Measurements from ENCODE around the gene LRIF1. TPM values are rescaled to one million over a fixed set of nuclear protein-coding genes. Genes with fewer than 3 reads are reported as not detected.
A peak's percentile ranks its signal among the peaks of the same experiment; 100 is the strongest.
"Not testable (repeated sequence)": the region's sequence is repeated elsewhere in the genome, so short reads cannot be mapped to it uniquely, and the experiment has no call there.

Gene LRIF1, protein sequence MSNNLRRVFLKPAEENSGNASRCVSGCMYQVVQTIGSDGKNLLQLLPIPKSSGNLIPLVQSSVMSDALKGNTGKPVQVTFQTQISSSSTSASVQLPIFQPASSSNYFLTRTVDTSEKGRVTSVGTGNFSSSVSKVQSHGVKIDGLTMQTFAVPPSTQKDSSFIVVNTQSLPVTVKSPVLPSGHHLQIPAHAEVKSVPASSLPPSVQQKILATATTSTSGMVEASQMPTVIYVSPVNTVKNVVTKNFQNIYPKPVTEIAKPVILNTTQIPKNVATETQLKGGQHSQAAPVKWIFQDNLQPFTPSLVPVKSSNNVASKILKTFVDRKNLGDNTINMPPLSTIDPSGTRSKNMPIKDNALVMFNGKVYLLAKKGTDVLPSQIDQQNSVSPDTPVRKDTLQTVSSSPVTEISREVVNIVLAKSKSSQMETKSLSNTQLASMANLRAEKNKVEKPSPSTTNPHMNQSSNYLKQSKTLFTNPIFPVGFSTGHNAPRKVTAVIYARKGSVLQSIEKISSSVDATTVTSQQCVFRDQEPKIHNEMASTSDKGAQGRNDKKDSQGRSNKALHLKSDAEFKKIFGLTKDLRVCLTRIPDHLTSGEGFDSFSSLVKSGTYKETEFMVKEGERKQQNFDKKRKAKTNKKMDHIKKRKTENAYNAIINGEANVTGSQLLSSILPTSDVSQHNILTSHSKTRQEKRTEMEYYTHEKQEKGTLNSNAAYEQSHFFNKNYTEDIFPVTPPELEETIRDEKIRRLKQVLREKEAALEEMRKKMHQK
- total RNA-seq (ENCODE audit: insufficient read depth, low replicate concordance) = 13.7 TPM

DNA sequence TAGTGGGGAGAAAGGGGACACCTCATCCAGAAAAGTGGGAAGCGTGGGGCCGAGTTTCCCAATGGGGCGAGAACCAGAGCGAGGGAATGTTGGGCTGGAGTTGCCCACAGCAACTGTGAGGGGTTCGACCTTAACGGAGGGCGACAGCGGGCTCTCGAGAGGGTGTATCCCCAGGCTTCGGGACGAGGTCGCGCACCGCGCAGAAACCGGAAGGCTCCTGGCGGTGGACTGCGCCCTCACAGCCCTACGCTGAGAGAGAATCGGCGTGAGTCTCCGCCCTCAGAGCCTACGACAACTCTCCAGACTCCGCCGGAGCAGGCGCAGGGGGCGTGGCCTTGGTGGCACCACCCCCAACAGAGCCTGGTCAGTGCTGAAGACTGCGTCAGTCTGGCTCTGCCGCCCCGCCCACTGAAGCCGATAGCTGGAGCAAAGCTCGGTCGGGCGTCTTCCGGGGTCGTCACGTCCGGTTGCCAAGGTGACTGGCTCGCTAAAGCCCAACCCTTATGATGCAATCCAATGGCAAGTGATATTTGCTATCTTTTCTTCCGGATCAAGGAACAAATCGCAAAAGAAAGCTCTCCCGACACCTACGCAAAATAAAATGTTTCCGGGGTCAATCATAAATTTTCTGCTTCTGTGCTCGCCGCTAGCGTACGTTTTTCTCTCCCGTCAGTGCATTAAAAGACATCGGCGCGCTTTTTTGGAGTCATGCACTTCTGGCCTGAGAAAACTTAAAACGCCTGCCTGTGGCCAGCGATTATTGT is at the start of gene LRIF1:
Gene LRIF1, minus strand, starts transcription at position 232 of the 764 bp plus-strand sequence. CDS start 234 bp downstream, outside the sequence.
- peak; percentile 99 for DNase-seq (ENCODE audit: low spot score)

DNA sequence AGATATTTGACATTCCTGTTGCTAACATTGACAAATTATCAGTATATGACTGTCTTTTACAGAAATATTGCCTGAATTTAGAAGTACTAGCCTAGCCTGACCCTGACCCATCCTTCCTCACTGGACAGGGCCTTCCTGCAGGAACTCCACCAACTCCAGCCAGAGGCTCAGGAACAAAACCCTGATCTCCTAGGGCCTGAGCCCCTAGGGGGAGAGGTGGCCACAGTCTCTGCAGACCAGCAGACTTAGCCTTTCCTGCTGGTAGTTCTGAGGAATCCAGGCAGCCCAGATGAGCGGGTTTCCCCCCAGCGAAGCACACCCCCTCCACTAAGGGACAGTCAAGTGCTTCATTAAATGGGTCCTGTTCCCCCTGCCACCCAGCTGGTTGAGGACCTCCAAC is 44.3 kb upstream of the LRIF1 start:
- DNase-seq (ENCODE audit: low spot score) = no peak

DNA sequence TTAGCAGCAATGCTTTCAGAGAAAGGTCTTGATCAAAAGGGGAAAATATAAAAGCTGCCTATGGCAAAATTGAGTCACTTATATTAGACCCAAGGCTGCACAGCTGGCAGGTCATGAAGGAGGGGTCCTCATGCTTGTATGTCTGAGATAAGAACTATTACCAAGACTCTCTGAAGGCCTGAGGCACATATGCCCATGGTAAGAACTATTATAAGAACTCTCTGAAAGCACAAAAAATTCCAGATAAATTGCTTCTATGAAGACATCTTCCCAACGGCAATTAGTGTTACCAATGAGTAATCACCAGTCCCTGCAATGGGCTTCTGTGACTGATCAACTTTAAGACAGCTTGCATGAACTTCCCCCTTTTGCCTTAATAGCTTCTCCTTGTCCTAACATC is 42.8 kb upstream of the LRIF1 start:
- DNase-seq (ENCODE audit: low spot score) = no peak

DNA sequence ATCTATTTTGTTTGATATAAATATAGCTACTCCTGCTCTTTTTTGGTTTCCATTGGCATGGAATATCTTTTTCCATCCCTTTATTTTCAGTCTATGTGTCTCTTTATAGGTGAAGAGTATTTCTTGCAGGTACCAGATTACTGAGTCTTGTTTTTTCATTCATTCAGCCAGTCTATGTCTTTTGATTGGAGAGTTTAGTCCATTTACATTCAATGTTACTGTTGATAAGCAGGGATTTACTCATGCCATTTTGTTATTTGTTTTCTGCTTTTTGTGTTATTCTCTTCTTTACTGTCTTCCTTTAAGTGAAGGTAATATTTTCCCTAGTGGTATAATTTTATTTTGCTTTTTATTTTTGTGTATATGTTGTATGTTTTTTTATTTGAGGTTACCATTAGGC is 35.9 kb upstream of the LRIF1 start:
- DNase-seq (ENCODE audit: low spot score) = not testable (repeated sequence)

DNA sequence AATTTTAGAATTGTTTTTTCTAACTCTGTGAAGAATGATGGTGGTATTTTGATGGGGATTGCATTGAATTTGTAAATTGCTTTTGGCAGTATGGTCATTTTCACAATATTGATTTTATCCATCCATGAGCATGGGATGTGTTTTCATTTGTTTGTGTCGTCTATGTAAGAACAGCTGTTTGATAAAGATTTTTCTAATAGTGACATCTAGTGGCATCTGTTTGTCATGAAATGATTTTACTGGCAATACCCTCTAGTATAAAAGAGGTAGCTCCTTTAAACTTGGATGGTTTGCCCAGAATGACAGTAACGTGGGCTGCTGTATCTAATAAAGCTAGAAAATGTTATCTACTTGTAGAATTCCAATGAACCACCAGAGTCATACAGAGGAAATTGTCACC is 28.6 kb upstream of the LRIF1 start:
- not testable (repeated sequence) for DNase-seq (ENCODE audit: low spot score)

DNA sequence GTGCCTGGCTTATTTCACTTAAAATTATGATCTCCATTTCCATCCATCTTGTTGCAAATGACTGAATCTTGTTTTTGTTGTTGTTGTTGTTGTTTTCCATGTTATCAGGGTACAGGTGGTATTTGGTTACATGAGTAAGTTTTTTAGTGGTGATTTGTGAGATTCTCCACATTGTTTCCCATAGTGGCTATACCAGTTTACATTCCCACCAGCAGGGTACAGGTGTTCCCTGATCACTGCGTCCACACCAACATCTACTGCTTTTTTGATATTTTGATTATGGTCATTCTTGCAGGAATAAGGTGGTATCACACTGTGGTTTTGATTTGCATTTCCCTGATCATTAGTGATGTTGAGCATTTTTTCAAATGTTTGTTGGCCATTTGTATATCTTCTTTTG is 27.6 kb upstream of the LRIF1 start:
- DNase-seq (ENCODE audit: low spot score) = not testable (repeated sequence)

DNA sequence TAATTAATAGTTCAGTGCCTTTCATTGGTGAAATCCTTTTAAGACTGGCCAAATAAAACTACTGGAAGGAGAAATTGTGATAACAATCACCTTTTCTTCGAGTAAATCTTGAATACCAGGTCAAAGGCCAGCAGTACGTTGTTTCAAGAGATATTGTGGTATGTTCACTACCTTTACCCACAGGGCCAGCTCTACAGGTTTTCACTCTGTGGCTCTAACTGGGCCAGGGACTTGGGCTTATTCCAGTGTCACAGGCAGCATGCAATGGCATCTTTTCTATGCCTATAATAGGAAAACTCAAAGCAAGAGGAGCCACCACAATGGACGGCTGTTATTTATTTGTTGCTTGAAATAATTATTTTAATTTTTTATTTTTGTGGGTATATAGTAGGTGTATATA is 26.8 kb upstream of the LRIF1 start:
- DNase-seq (ENCODE audit: low spot score) = no peak

DNA sequence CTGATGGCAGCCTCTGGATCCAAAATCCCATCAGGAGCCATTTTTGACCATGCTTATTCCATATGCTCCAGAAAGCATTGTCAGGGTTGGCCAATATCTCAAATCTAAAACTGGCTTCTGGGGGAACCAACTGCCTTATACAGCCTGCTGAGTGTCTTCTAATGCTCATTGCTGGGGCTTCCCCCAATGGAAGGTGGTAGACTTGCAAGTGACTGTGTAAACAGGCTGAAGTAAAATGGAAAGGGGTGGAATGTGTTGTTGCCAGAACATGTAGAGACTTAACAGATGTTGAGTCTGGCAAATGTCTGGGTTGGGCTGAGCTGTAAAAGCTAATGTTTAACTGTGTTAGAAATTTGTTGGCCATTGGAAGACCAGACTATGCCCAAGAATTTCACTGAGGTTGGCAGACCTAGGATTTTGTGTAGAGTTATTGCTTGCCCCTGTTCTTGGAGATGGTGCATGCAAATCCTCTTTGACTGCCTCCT is 22.7 kb upstream of the LRIF1 start:
- no peak for DNase-seq (ENCODE audit: low spot score)

DNA sequence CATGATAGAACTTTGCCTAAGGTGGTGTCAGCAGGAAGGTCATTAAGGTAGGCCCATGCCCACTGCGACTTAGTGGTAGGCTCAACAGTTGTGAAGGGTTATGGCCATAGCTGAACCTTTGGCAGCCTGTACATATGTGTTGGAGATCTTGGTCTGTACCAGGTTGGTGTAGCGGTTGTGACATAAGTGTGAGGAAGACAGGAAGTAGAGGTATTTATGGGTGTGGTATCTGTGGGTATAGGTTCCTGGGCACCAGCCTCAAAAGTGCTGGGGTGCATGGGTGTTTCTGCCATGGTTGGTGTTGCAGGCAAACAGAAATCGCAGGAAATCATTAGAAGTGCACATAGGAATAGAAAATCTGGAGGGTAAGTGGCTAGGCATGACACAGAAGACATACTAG is 18.6 kb upstream of the LRIF1 start:
- DNase-seq (ENCODE audit: low spot score) = no peak

DNA sequence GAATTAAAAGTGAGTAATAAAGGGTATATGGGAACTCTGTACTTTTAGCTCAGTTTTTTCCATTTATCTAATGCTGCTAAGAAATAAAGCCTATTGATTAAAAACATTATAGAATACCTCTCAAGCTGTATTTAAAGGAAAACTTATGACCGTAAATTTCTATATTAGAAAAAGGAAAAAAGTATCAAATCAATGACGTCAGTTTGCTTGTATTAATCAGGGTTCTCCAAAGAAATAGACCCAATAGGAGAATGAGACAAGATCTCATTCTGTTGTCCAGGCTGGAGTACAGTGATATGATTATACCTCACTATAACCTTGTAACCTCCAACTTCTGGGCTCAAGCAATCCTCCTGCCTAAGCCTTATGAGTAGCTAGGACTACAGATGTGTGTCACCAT is 15.4 kb upstream of the LRIF1 start:
- no peak for DNase-seq (ENCODE audit: low spot score)

DNA sequence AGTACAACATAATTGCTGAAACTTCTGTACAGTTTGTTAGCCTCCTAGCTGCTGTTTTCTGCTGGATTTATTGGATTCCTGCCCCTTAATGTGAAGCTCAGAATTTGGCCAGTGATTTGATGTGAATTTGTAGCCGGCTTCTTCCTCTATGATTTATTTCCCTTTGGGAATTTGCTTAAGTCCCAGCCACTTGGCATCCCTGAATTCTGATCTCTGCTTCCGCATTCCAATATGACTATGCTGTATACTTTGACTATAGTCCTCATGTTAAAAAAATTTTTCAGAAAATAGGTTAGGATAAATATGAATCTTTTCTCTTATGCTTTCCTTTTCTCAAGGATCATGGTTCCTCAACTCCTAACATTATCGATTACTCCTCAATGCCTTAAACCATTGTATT is 12.4 kb upstream of the LRIF1 start:
- no peak for DNase-seq (ENCODE audit: low spot score)

DNA sequence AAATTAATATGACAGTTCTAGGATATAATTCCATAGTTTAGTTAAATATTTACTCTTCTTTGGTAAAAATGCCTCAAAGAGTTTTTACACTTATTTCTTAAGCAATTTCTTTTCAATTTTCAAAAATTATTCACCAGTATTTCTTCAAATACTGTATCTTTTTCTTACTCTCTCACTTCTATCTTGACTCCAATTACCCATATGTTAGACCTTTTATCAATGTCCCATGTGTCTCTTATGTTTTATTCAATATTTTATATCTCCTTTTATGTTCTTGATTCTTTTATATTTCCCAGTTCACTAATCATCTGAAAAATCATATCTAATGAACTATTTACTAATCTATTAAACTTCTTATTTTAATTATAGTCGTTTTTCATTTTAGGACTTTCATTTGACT is 11.5 kb upstream of the LRIF1 start:
- DNase-seq (ENCODE audit: low spot score) = no peak

DNA sequence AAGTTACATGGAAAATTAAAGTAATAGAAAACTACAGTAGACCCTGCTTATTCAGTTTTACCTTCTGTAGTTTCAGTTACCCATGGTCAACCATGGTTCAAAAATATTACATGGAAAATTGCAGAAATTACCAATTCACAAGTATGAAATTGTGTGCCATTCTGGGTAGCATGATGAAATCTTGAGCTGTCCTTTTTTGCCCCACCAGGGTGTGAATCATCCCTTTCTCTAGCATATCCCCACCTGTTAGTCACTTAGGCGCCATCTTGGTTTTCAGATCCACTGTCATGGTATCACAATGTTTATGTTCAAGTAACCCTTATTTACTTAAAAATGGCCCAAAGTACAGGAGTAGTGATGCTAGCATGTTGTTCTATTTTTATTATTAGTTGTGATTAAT is 3.5 kb upstream of the LRIF1 start:
- no peak for DNase-seq (ENCODE audit: low spot score)

DNA sequence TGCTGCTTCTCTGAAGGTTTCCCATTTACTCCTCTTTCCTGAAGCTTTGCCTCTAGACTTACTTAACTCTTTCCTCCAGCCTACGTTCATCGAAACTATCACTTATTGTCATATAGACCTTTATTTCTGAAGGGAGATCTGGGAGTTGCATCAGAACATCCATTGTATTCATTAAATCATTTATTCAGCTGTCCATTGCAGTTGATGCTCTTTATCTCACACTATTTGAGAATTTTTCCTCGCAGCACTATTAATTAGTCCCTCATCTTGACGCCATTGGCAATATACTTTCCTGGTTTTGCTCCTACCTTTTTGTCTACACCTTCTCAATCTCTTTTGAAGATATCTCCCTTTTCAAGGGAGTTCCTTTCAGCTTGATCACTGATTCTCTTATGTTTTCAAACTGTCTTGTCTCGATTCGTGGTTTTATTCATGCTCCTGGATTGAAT is 757 bp upstream of the LRIF1 start:
- no peak for DNase-seq (ENCODE audit: low spot score)

DNA sequence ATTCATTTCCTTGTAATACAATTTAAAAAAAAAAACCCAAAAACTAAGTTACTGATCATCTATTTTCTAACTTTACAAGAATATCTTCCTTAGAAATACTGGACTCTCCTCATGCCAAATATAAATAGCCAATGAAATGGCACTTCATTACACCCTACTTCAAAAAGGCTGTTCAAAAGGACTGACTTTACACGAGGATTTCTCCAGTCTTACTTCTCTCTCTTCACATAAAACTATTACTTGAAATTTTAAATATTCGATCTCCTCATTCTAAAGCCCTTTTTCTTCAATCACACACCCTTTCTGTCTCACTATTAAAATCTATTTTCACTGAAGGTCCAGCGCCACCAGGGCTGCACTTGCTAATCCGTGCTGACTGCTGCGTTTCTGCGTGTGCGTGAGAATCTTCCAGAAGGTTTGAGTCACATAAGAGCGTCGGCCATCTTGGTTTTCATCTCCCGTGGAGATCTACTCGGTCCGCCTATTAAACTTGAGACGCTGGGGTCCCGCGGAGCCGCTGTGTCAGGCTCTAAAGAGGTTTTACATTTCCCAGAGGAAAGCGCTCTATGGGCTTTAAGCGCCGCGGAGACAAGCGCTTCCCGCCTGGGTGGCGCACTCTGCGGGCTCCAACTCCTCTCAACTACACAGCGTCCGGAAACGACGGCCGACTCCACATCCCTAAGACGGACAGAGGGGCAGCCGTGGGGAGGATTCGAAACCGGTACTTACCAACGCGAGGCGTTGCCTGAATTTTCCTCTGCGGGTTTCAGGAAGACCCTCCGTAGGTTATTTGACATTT is 631 bp downstream of the LRIF1 start:
- peak; percentile 65 for DNase-seq (ENCODE audit: low spot score)

DNA sequence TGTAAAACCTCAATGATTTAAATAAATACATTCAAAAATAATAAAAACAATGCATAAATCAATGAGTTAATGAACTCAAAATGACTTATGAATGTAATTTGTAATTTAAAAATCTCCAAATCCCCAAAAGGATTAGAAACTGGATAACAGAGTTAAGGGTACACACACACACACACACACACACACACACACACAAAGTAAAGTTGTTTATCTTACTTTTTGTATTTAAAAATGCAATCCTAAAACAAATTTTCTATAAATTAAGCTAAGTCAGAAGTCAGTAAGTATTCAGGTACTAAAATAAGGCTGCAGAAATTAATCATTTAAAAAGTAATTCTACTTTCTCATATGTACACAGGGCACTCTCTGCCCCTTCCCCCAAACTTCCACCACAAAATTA is 1.8 kb downstream of the LRIF1 start:
- DNase-seq (ENCODE audit: low spot score) = no peak

DNA sequence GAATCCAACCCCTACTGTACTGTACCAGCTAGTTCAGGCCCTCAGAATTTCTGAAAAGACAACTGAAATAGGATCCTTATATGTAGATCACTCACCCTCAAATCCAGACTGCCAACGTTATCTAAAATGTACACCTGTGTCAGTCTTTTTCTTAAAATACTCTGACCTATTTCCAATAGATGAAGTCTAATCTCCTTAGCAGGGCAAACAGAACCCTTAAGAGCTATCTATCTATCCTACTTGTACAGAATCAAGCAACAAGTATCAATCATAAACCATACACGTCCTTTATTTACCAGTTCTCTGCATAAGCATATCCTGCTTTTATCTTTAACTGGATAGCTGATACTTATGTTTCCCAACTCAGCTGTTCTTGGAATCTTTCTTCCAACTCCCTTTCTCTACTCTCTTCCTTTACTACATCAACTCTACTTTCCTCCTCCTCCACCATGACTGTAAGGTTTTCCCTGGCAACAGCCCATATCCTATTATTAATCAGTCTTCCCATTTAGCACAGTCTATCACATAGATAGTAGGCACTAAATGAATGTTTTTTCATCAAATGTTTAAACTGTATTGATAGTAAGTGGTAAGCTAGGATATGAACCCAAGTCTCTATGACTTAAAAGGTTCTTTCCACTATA is 2.8 kb downstream of the LRIF1 start:
- no peak for DNase-seq (ENCODE audit: low spot score)

DNA sequence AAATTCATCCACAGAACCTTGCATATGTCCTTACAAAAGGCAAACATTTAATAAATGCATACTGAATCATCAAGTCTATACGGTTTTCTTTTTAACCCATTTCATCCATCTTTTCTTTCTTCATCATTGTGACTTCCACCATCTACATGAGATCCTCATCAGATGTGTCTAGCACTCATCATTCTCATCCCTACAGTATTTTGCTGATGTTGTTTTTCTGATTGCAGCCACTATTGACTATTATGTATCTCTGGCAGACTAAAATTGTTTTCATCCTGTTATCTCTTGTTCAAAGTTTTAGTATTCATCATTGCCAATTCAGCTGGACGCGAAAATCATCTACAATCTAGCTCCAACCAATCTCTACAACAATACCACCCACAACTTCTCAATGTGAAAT is 5.9 kb downstream of the LRIF1 start:
- no peak for DNase-seq (ENCODE audit: low spot score)

DNA sequence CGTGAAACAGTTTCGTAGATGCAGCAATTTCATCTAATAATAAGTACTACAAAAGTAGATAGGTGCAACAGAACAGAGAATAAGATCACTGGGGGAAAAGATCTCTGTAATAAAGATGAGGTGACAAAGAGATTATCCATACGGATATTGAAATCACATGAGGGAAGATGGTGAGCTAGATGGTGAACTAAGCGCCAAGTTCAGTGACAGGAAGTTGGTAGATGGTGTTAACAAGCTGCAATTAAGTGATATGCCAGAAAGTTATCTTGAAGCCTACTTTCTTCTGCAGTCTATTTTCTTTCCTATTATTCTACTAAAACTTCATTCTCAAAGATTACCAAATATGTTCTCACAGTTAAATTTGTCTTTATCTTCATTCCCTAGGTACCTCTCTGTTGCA is 7.1 kb downstream of the LRIF1 start:
- DNase-seq (ENCODE audit: low spot score) = no peak

DNA sequence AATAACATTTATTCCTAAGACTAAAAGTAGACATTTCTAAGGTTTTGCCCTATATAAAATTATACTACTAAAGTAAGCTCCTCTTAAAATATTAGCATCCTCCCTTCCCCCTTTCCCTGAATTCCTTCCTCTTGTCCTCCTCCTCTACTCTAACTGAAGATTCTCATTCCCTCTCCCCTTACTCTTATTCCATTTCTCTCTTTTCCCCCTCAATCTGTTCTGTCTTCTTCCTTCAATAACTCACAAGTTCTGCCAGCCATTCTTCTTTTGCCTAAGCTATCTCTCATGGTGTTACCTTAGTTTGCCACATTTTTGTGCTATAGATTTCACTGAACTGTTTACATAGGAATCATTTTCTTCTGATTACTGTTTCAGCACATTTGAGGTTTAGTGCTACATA is 10.7 kb downstream of the LRIF1 start:
- no peak for DNase-seq (ENCODE audit: low spot score)

DNA sequence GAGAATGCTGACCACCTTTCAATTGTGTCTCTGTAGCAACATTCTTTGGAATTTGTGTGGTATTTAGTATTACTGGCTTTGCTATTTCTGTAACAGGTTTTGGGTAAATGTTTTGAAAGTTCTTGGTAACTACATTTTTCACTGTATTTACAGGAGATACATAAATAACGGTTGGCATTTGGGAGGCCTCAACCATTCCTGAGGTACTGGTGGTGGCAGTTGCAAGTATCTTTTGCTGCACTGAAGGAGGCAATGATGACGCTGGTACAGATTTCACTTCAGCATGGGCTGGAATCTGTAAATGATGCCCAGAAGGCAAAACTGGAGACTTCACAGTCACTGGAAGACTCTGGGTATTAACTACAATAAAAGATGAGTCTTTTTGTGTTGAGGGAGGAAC is 11.7 kb downstream of the LRIF1 start:
- no peak for DNase-seq (ENCODE audit: low spot score)

Data from umbilical cord (tissue), 2 donors.